H9 (cell line): ENCODE results near the gene BANP. TPM values are rescaled to one million over a fixed set of nuclear protein-coding genes. Genes with fewer than 3 reads are reported as not detected.

Experiments
- DNase-seq: peaks from one replicate; pipeline ENCODE4 v3.0.0-alpha.2; 2017
- H2AFZ ChIP-seq: one replicate; pipeline ENCODE4 v1.6.1; 2013; ENCODE audit warnings: mild to moderate bottlenecking, low read length, control low read depth, moderate library complexity
- H2AK5ac ChIP-seq: 2 replicates; pipeline ENCODE4 v1.6.1; 2013; ENCODE audit warnings: low read length, control low read depth, mixed read lengths; ENCODE audit not compliant: insufficient read length
- H2BK120ac ChIP-seq: one replicate; pipeline ENCODE4 v1.6.1; 2013; ENCODE audit warnings: low read depth, mild to moderate bottlenecking, low read length, control low read depth, inconsistent platforms; ENCODE audit not compliant: poor library complexity, severe bottlenecking
- H2BK12ac ChIP-seq: 2 replicates; pipeline ENCODE4 v1.6.1; 2013; ENCODE audit warnings: low read length, control low read depth, mixed read lengths, low read depth; ENCODE audit not compliant: insufficient read length
- H2BK15ac ChIP-seq: 2 replicates; pipeline ENCODE4 v1.6.1; 2013; ENCODE audit warnings: low read depth, low read length, control low read depth
- H2BK20ac ChIP-seq: one replicate; pipeline ENCODE4 v1.6.1; 2013; ENCODE audit warnings: low read depth, mild to moderate bottlenecking, low read length, control low read depth, inconsistent platforms; ENCODE audit not compliant: poor library complexity, severe bottlenecking
- H2BK5ac ChIP-seq: 2 replicates; pipeline ENCODE4 v1.6.1; 2013; ENCODE audit warnings: low read length, control low read depth, mixed read lengths; ENCODE audit not compliant: insufficient read length
- H3K14ac ChIP-seq: 2 replicates; pipeline ENCODE4 v1.6.1; 2013; ENCODE audit warnings: low read length, control low read depth; ENCODE audit not compliant: insufficient read depth
- H3K18ac ChIP-seq: 2 replicates; pipeline ENCODE4 v1.6.1; 2013; ENCODE audit warnings: low read depth, mild to moderate bottlenecking, mixed read lengths, low read length, control low read depth; ENCODE audit not compliant: insufficient read length
- H3K23ac ChIP-seq: 2 replicates; pipeline ENCODE4 v1.6.1; 2013; ENCODE audit warnings: low read length, control low read depth, mixed read lengths, low read depth; ENCODE audit not compliant: insufficient read length
- H3K23me2 ChIP-seq: 2 replicates; pipeline ENCODE4 v1.6.1; 2013; ENCODE audit warnings: low read depth, mild to moderate bottlenecking, mixed read lengths, low read length, control low read depth; ENCODE audit not compliant: insufficient read length, poor library complexity, severe bottlenecking
- H3K27ac ChIP-seq: 2 replicates; pipeline ENCODE4 v1.5.1; 2013; ENCODE audit warnings: low read length, control low read depth, mixed read lengths, low read depth; ENCODE audit not compliant: insufficient read length
- H3K27me3 ChIP-seq: 2 replicates; pipeline ENCODE4 v1.6.1; 2013; ENCODE audit warnings: low read length, control low read depth, inconsistent platforms; ENCODE audit not compliant: insufficient read depth
- H3K4ac ChIP-seq: 2 replicates; pipeline ENCODE4 v1.6.1; 2013; ENCODE audit warnings: low read depth, mild to moderate bottlenecking, control low read depth, inconsistent platforms, low read length, moderate library complexity
- H3K4me1 ChIP-seq: 2 replicates; pipeline ENCODE4 v1.6.1; 2013; ENCODE audit warnings: low read length, control low read depth, inconsistent platforms; ENCODE audit not compliant: insufficient read depth
- H3K4me2 ChIP-seq: 2 replicates; pipeline ENCODE4 v1.6.1; 2013; ENCODE audit warnings: low read length, control low read depth, mixed read lengths; ENCODE audit not compliant: insufficient read length, insufficient read depth
- H3K56ac ChIP-seq: 2 replicates; pipeline ENCODE4 v1.6.1; 2013; ENCODE audit warnings: low read depth, mild to moderate bottlenecking, mixed read lengths, low read length, control low read depth; ENCODE audit not compliant: insufficient read length
- H3K79me1 ChIP-seq: 2 replicates; pipeline ENCODE4 v1.6.1; 2013; ENCODE audit warnings: low read depth, mild to moderate bottlenecking, moderate library complexity, low read length, control low read depth, inconsistent platforms; ENCODE audit not compliant: insufficient read depth, poor library complexity, severe bottlenecking
- H3K79me2 ChIP-seq: 2 replicates; pipeline ENCODE4 v1.6.1; 2013; ENCODE audit warnings: low read length, control low read depth, inconsistent platforms; ENCODE audit not compliant: insufficient read depth
- H3K9ac ChIP-seq: 2 replicates; pipeline ENCODE4 v1.6.1; 2013; ENCODE audit warnings: low read length, control low read depth, mixed read lengths; ENCODE audit not compliant: insufficient read length; ENCODE audit errors: extremely low read depth
- H3K9me3 ChIP-seq: one replicate; pipeline ENCODE4 v1.6.1; 2013; ENCODE audit warnings: low read depth, low read length, inconsistent platforms; ENCODE audit not compliant: control insufficient read depth
- H3T11ph ChIP-seq: one replicate; pipeline ENCODE4 v1.6.1; 2013; ENCODE audit warnings: mild to moderate bottlenecking, low read length, control low read depth, inconsistent platforms
- H4K20me1 ChIP-seq: one replicate; pipeline ENCODE4 v1.6.1; 2013; ENCODE audit not compliant: control insufficient read depth, insufficient read length, insufficient read depth
- H4K5ac ChIP-seq: 2 replicates; pipeline ENCODE4 v1.6.1; 2013; ENCODE audit warnings: low read depth, mild to moderate bottlenecking, mixed read lengths, low read length, control low read depth; ENCODE audit not compliant: insufficient read length
- H4K8ac ChIP-seq: replicated peaks from 2 replicates; pipeline ENCODE4 v1.6.1; 2013; ENCODE audit warnings: low read length, control low read depth, mixed read lengths, low read depth; ENCODE audit not compliant: insufficient read length
- H4K91ac ChIP-seq: 2 replicates; pipeline ENCODE4 v1.6.1; 2013; ENCODE audit warnings: low read depth, mild to moderate bottlenecking, moderate library complexity, mixed read lengths, low read length, control low read depth; ENCODE audit not compliant: insufficient read length
- H3K27ac Mint-ChIP-seq, 3 experiments: 2 replicates in 2 of 3; 3 replicates in 1 of 3; pipeline ENCODE4 v1.8.0; 2020 to 2021; ENCODE audit warnings: mixed read lengths in 3 of 3, mild to moderate bottlenecking in 1 of 3, moderate library complexity in 1 of 3
- H3K27me3 Mint-ChIP-seq: 2 replicates; pipeline ENCODE4 v1.8.0; 2021; ENCODE audit warnings: low read depth, mild to moderate bottlenecking, moderate library complexity, mixed read lengths
- H3K36me3 Mint-ChIP-seq, 3 experiments: 2 replicates in 2 of 3; 3 replicates in 1 of 3; pipeline ENCODE4 v1.8.0; 2020 to 2021; ENCODE audit warnings: low read depth in 3 of 3, mixed read lengths in 3 of 3; ENCODE audit not compliant: insufficient read depth in 1 of 3
- H3K4me1 Mint-ChIP-seq, 2 experiments: 2 replicates each; pipeline ENCODE4 v1.8.0; 2020; ENCODE audit warnings: mixed read lengths in 2 of 2
- H3K4me3 Mint-ChIP-seq, 2 experiments: 2 replicates in 1 of 2; 3 replicates in 1 of 2; pipeline ENCODE4 v1.8.0; 2020 to 2021; ENCODE audit warnings: mild to moderate bottlenecking in 2 of 2, mixed read lengths in 2 of 2, moderate library complexity in 1 of 2
- H3K9me3 Mint-ChIP-seq, 2 experiments: 2 replicates in 1 of 2; 3 replicates in 1 of 2; pipeline ENCODE4 v1.8.0; 2020; ENCODE audit warnings: mild to moderate bottlenecking in 2 of 2, mixed read lengths in 2 of 2, moderate library complexity in 1 of 2
- WGBS: extraction: QIAGEN DNeasy Blood & Tissue Kit; methylation state at CpG from one replicate; pipeline ENCODE4 v1.1.7; 2013; ENCODE audit warnings: missing lambda C conversion rate, low lambda C conversion rate, mixed read lengths; ENCODE audit not compliant: insufficient read length; ENCODE audit errors: extremely low coverage; 5-methylcytosine and 5-hydroxymethylcytosine counted together
- total RNA-seq: library from RNA; stranded (reverse); gene quantifications from 2 replicates; pipeline ENCODE4 v1.2.1, GENCODE V29; 2021
- TF ChIP-seq, protein P1 (sequence below): fragments of 200-600 bp; sonication (generic); conservative IDR thresholded peaks from 3 replicates; pipeline ENCODE4 v1.8.0; 2021; ENCODE audit warnings: antibody characterized with exemption, mild to moderate bottlenecking

Gene BANP
- total RNA-seq, 1 experiment from 2014 or later, result 24.9 TPM

DNA sequence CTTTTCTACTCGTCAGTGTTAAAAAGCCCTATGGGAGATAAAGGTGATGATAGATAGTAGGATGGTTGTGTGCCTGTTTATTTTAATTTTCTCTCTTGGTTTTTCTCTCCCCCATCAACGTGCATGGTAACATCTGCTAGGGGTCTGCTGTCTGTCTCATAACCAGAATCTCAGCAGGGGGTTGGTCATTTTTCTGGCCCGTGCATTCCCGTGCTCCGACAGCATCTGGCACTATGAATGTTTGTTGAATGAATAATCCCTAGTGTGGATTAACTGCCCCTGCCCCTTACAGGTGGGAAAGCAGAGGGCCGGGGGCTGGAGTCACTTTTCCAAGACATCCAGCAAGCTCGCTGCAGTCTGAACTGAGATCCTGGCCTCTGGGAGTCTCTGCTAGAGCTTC lies 21.2 kb upstream of the BANP start:
- Histone ChIP-seq H3K27ac (no peak overlapping the region), H3K4me1 (no peaks in the 10 kb centered on the region), H3K79me2 (no peaks in the 10 kb centered on the region), H2BK20ac (no peak overlapping the region), H3K4ac (no peak overlapping the region), H3K14ac (no peak overlapping the region), H4K5ac (no peak overlapping the region), H3K18ac (no peak overlapping the region), H3K4me2 (no peak overlapping the region), H4K91ac (no peak overlapping the region), H3K9me3 (no peaks in the 10 kb centered on the region), H3K56ac (no peak overlapping the region), H4K8ac (no peak overlapping the region), H4K20me1 (no peaks in the 10 kb centered on the region), H3K9ac (no peak overlapping the region), H2AFZ (no peak overlapping the region), H2BK5ac (no peak overlapping the region), H3K27me3 (no peaks in the 10 kb centered on the region), H2AK5ac (no peak overlapping the region), H3K23ac (no peak overlapping the region), H2BK12ac (no peak overlapping the region), H2BK120ac (no peak overlapping the region), H3T11ph (no peak overlapping the region), H3K79me1 (no peaks in the 10 kb centered on the region), H3K23me2 (no peaks in the 10 kb centered on the region), H2BK15ac (no peak overlapping the region)
- H3K4me3 Mint-ChIP-seq, result no peak overlapping the region
- DNase-seq, result no peak
- no peaks in the 10 kb centered on the region for H3K36me3 Mint-ChIP-seq
- peaks cover 2 to 3% of the 10 kb centered on the region in 2 experiments; a peak in 3 of 5 replicates for H3K9me3 Mint-ChIP-seq
- TF ChIP-seq, protein P1, sequence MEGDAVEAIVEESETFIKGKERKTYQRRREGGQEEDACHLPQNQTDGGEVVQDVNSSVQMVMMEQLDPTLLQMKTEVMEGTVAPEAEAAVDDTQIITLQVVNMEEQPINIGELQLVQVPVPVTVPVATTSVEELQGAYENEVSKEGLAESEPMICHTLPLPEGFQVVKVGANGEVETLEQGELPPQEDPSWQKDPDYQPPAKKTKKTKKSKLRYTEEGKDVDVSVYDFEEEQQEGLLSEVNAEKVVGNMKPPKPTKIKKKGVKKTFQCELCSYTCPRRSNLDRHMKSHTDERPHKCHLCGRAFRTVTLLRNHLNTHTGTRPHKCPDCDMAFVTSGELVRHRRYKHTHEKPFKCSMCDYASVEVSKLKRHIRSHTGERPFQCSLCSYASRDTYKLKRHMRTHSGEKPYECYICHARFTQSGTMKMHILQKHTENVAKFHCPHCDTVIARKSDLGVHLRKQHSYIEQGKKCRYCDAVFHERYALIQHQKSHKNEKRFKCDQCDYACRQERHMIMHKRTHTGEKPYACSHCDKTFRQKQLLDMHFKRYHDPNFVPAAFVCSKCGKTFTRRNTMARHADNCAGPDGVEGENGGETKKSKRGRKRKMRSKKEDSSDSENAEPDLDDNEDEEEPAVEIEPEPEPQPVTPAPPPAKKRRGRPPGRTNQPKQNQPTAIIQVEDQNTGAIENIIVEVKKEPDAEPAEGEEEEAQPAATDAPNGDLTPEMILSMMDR, result no peak
- H3K4me1 Mint-ChIP-seq, result peaks cover 12 to 23% of the 10 kb centered on the region in 2 experiments
- peaks cover 15% of the 10 kb centered on the region for H3K27me3 Mint-ChIP-seq
- no CpG with 5 or more reads among the region's 7 CpGs for WGBS
- no peak overlapping the region for H3K27ac Mint-ChIP-seq
